Ascending aorta (tissue), 2 donors: Measurements from ENCODE around the gene ADAM33. TPM values are rescaled to one million over a fixed set of nuclear protein-coding genes. Genes with fewer than 3 reads are reported as not detected.

Experiments
- DNase-seq, 2 donors: peaks; one replicate each; pipeline ENCODE4 v3.0.0-alpha.2; 2019; ENCODE audit warnings: low spot score in 2 of 2
- H3K27ac ChIP-seq, 2 donors: fragments of 200-600 bp; sonication (generic); one replicate each; pipeline ENCODE4 v1.5.1; 2016 to 2017; ENCODE audit warnings: mild to moderate bottlenecking in 1 of 2
- H3K27me3 ChIP-seq: fragments of 200-600 bp; sonication (generic); one replicate; pipeline ENCODE4 v1.5.1; 2017
- H3K36me3 ChIP-seq, 2 donors: fragments of 200-600 bp; sonication (generic); one replicate each; pipeline ENCODE4 v1.5.1; 2016
- H3K4me1 ChIP-seq, 2 donors: fragments of 200-600 bp; sonication (generic); one replicate each; pipeline ENCODE4 v1.5.1; 2016 to 2017; ENCODE audit warnings: mild to moderate bottlenecking in 1 of 2
- H3K4me3 ChIP-seq, 2 donors: fragments of 200-600 bp; sonication (generic); one replicate each; pipeline ENCODE4 v1.5.1; 2016 to 2017; ENCODE audit warnings: mild to moderate bottlenecking in 1 of 2
- H3K9me3 ChIP-seq, 2 donors: fragments of 200-600 bp; sonication (generic); one replicate each; pipeline ENCODE4 v1.5.1; 2016
- intact Hi-C: fragments of 100-400 bp; cut with DNase I; formaldehyde crosslinking; loops from one replicate; pipeline ENCODE4 v1.15.1; 2023
- total RNA-seq: library from RNA; depleted of rRNA; stranded (reverse); fragments of >200 nt; gene quantifications from one replicate; pipeline ENCODE4 v1.1.0, GENCODE V29; 2016
- TF ChIP-seq, protein P1 (sequence below), 3 experiments: fragments of 200-600 bp in 2 of 3; fragments of 450-650 bp in 1 of 3; sonication (generic) in 2 of 3; IDR thresholded peaks; one replicate each; pipeline ENCODE4 v1.5.1; 2016 to 2019; ENCODE audit warnings: antibody characterized with exemption in 3 of 3, mild to moderate bottlenecking in 1 of 3, moderate library complexity in 1 of 3

ADAM33 gene
- total RNA-seq, 1 donor from 2014 or later, result 234 TPM

DNA sequence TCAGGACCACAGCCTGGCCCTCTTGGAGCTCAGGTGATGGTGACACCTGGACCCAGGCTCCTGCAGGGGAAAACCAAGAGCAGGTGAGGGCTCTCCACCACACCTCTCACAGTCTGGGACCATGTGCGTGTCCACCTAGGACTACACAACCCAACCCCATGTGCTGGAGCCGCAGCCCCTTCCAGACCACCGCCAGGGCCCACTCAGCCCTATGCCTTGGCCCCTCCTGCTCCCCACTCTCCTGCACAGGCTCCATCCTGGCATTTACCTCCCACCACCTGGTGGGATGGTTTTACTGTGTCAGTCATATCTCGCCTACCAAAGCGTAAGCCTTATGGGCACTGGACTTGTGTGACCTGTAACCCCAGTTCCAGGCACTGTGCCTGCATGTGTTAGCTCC lies 13.1 kb upstream of the ADAM33 start:
- no peak overlapping the region for H3K27ac ChIP-seq
- no peaks in the 10 kb centered on the region for H3K4me1 ChIP-seq
- no peak overlapping the region for H3K4me3 ChIP-seq
- H3K27me3 ChIP-seq, result no peaks in the 10 kb centered on the region
- H3K36me3 ChIP-seq, result no peaks in the 10 kb centered on the region
- intact Hi-C loops, result no loop called here
- TF ChIP-seq, protein P1, sequence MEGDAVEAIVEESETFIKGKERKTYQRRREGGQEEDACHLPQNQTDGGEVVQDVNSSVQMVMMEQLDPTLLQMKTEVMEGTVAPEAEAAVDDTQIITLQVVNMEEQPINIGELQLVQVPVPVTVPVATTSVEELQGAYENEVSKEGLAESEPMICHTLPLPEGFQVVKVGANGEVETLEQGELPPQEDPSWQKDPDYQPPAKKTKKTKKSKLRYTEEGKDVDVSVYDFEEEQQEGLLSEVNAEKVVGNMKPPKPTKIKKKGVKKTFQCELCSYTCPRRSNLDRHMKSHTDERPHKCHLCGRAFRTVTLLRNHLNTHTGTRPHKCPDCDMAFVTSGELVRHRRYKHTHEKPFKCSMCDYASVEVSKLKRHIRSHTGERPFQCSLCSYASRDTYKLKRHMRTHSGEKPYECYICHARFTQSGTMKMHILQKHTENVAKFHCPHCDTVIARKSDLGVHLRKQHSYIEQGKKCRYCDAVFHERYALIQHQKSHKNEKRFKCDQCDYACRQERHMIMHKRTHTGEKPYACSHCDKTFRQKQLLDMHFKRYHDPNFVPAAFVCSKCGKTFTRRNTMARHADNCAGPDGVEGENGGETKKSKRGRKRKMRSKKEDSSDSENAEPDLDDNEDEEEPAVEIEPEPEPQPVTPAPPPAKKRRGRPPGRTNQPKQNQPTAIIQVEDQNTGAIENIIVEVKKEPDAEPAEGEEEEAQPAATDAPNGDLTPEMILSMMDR (IDR thresholded peaks at IDR 0.05), result no peak
- peaks cover 0 to 3% of the 10 kb centered on the region in 2 donors for H3K9me3 ChIP-seq
- DNase-seq, result no peak

DNA sequence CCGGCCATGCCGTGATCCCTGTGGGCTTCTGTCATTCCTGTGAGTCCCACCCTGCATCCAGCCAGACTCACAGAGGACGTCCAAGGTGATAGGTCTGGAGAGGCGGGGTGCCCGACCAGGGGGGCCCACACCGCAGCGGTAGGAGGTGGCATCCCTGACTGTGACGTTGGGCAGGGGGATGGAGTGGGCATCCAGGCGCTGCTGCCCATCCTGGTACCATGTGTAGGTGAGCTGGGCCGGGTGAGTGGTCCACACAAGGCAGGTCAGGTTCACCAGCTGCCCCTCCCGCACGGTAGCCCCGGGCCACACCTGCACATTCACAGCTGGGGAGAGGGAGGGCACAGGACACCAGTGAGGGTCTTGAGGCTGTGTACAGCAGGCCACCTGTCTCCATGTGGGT lies 11.6 kb upstream of the ADAM33 start:
- intact Hi-C loops, result no loop called here
- TF ChIP-seq, protein P1 (IDR thresholded peaks at IDR 0.05), result no peak
- Histone ChIP-seq H3K9me3 (peaks cover 0 to 3% of the 10 kb centered on the region in 2 donors), H3K4me3 (no peak overlapping the region), H3K4me1 (no peaks in the 10 kb centered on the region), H3K27me3 (no peaks in the 10 kb centered on the region), H3K36me3 (no peaks in the 10 kb centered on the region), H3K27ac (no peak overlapping the region)
- no peak for DNase-seq

DNA sequence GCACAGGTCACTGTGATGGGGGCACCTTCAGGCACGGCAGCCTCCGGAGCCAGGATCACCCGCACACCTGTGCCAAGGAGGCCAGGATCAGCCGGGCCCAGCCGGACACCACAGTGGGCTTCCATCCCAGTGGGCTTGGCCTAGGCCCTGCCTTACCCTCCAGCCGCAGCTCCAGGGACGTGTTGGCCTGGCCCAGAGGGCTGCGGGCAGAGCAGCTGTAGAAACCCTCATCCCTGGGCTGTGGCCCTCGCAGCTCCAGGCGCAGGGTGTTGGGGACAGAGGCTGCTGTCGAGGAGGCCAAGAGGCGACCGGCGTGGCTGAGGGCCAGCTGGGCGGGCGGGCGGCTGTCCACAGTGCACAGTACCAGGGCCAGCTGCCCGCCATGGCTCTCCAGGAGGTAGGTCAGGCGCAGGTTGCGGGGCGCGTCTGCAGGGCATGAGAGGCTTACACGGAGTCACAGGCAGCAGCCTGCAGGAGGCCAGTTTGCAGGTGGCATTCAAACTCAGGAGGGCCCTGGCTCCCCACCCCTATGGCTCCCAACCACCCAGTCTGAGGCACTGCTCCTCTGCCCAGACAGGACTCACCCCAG lies 11.0 kb upstream of the ADAM33 start:
- Histone ChIP-seq H3K27ac (no peak overlapping the region), H3K27me3 (no peaks in the 10 kb centered on the region), H3K9me3 (peaks cover 0 to 3% of the 10 kb centered on the region in 2 donors), H3K4me1 (no peaks in the 10 kb centered on the region), H3K36me3 (no peaks in the 10 kb centered on the region), H3K4me3 (no peak overlapping the region)
- no peak for DNase-seq
- intact Hi-C loops, result no loop called here
- TF ChIP-seq, protein P1 (IDR thresholded peaks at IDR 0.05), result no peak

DNA sequence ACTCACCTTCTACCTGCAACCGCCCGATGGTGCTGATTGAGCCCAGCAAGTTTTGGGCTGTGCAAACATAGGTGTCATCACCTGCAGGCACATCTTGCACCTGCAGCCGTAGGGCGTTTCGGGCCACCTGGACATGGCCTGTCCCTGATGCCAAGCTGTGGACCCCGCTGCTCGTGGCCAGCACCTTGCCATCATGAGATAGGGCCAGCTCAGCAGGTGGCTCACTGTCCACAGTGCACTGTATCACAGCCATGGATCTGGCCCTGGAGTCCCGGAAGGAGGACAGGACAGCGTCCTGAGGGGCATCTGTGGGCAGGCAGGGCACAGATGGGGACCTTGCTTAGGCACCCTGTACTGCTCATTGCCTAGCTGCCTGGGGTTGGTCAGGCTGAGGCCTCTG lies 10.1 kb upstream of the ADAM33 start:
- H3K36me3 ChIP-seq, result no peaks in the 10 kb centered on the region
- no peak overlapping the region for H3K27ac ChIP-seq
- H3K4me1 ChIP-seq, result peaks cover 4 to 7% of the 10 kb centered on the region in 2 donors
- no peak for DNase-seq
- TF ChIP-seq, protein P1 (IDR thresholded peaks at IDR 0.05), result no peak
- H3K27me3 ChIP-seq, result no peaks in the 10 kb centered on the region
- intact Hi-C loops, result no loop called here
- no peak overlapping the region for H3K4me3 ChIP-seq
- H3K9me3 ChIP-seq, result peaks cover 0 to 3% of the 10 kb centered on the region in 2 donors

DNA sequence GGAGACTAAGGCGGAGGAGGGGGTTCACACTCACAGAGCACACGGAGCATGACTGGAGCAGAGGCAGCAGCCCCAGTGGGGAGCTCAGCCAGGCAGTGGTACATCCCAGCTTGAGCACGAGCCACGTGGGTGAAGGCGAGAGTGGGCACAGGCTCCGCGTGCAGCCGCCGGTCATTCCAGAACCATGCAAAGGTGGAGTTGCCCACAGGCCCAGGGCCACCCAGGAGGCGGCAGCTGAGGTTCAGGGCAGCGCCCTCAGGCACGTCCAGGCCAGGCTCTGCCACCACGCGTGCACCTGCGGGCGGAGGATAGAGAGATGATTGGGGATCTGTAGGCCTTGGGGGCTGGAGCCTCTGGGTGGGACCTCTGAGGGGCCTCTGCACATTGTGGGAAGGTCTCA lies 9.5 kb upstream of the ADAM33 start:
- H3K36me3 ChIP-seq, result no peaks in the 10 kb centered on the region
- TF ChIP-seq, protein P1 (IDR thresholded peaks at IDR 0.05), result no peak
- peaks cover 0 to 1% of the 10 kb centered on the region in 2 donors for H3K9me3 ChIP-seq
- no peak overlapping the region for H3K27ac ChIP-seq
- DNase-seq, result no peak
- no peaks in the 10 kb centered on the region for H3K27me3 ChIP-seq
- no peak overlapping the region for H3K4me3 ChIP-seq
- H3K4me1 ChIP-seq, result peaks cover 8 to 10% of the 10 kb centered on the region in 2 donors
- intact Hi-C loops, result no loop called here

DNA sequence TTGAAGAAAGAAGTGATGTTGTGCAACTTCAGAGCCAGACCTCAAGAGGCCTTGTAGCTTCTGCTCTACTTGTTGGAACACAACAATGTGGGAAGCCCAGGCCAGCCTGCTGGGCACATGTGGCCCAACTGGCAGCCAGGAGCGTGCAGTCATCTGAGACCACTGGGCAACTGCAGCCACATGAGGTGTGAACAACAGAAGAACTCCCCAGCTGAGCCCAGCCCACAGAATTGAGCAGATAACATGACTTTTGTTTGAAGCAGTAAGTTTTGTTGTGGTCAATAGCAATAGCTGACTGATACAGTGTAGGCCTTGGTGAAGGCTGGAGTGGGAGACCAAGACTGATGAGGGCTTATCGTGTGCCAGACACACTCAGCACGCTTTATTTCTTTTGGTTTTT lies 8.6 kb upstream of the ADAM33 start:
- no peak for DNase-seq
- peaks cover 8 to 11% of the 10 kb centered on the region in 2 donors for H3K4me1 ChIP-seq
- H3K9me3 ChIP-seq, result no peaks in the 10 kb centered on the region
- H3K36me3 ChIP-seq, result no peaks in the 10 kb centered on the region
- intact Hi-C loops, result no loop called here
- no peak overlapping the region for H3K4me3 ChIP-seq
- TF ChIP-seq, protein P1 (IDR thresholded peaks at IDR 0.05), result no peak
- H3K27ac ChIP-seq, result no peak overlapping the region
- no peaks in the 10 kb centered on the region for H3K27me3 ChIP-seq
